Esophagus squamous epithelium (tissue), 5 donors: ENCODE results near the gene LDLRAD3. TPM values are rescaled to one million over a fixed set of nuclear protein-coding genes. Genes with fewer than 3 reads are reported as not detected.
A peak's percentile ranks its signal among the peaks of the same experiment; 100 is the strongest.

ENCODE experiments used
- DNase-seq: peaks from one replicate; lab custom pipeline; 2025; lab: John Stamatoyannopoulos, UW
- H3K27ac ChIP-seq, 4 donors: fragments of 200-600 bp; sonication (generic); one replicate each; pipeline ENCODE4 v1.5.1; 2016 to 2019; ENCODE audit warnings: mild to moderate bottlenecking in 1 of 4
- H3K27me3 ChIP-seq, 4 donors: fragments of 200-600 bp; sonication (generic); 1 replicate in 3 of 4; 2 replicates in 1 of 4; pipeline versions ENCODE4 v1.5.1 to v1.6.0; 2017 to 2021; ENCODE audit warnings: antibody characterized with exemption in 1 of 4
- H3K36me3 ChIP-seq, 3 donors: fragments of 200-600 bp; sonication (generic); one replicate each; pipeline ENCODE4 v1.5.1; 2016 to 2019
- H3K4me1 ChIP-seq, 3 donors: fragments of 200-600 bp; sonication (generic); one replicate each; pipeline ENCODE4 v1.5.1; 2017 to 2019
- H3K4me3 ChIP-seq, 4 donors: fragments of 200-600 bp; sonication (generic); 1 replicate in 3 of 4; 2 replicates in 1 of 4; pipeline ENCODE4 v1.5.1; 2016 to 2019; ENCODE audit warnings: mild to moderate bottlenecking in 2 of 4, moderate library complexity in 1 of 4
- H3K9me3 ChIP-seq, 3 donors: fragments of 200-600 bp; sonication (generic); one replicate each; pipeline ENCODE4 v1.5.1; 2016 to 2019
- POLR2A ChIP-seq, 4 donors: fragments of 450-650 bp; IDR thresholded peaks; one replicate each; pipeline ENCODE4 v1.6.1; 2017; ENCODE audit warnings: antibody characterized with exemption in 4 of 4, mild to moderate bottlenecking in 4 of 4, moderate library complexity in 3 of 4
- WGBS, 2 donors: methylation state at CpG; one replicate each; pipeline ENCODE4 v1.1.5; 2018; 5-methylcytosine and 5-hydroxymethylcytosine counted together
- intact Hi-C: fragments of 100-400 bp; cut with DNase I; formaldehyde crosslinking; loops from one replicate; pipeline ENCODE4 v1.15.0; 2022
- total RNA-seq, 4 donors: library from RNA; depleted of rRNA; stranded (reverse); fragments of >200 nt; gene quantifications; one replicate each; pipeline ENCODE4 v1.1.0, GENCODE V29; 2016
- TF ChIP-seq, protein P1 (sequence below), 6 experiments: fragments of 450-650 bp in 4 of 6; fragments of 200-600 bp in 2 of 6; sonication (generic) in 2 of 6; IDR thresholded peaks; one replicate each; pipeline ENCODE4 v1.5.1; 2016 to 2019; ENCODE audit warnings: antibody characterized with exemption in 6 of 6, mild to moderate bottlenecking in 4 of 6, moderate library complexity in 4 of 6
- donor health status: DM: yes; HTN: yes; CAD: no.

The LDLRAD3 gene
- total RNA-seq, 4 donors from 2014 or later: 5.0 to 16.8 (median 8.2) TPM

DNA sequence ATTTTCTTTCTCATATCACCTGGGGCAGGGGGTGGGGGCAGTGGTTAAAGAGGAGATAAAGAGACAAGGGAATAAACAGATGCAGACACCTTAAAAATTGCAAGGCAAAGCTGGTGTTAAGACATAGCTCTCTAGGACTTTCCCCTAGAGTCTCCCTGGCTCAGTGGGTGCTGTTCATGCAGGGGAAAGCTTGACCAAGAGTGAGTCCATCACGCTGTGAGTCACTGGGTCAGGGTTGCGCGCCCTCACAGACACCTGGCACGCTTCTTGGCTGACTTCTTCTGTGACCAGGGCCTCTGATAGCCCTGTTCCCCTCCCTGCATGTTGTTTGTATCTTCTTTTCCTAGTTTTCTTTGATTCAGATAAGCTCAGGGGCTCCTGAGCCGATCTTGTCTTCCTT is 313.5 kb downstream of the LDLRAD3 start:
- DNase-seq: no peak
- Histone ChIP-seq H3K27ac (no peak overlapping the region), H3K27me3 (peaks cover 0 to 4% (median 0%) of the 10 kb centered on the region in 4 donors), H3K4me1 (no peaks in the 10 kb centered on the region), H3K9me3 (no peaks in the 10 kb centered on the region), H3K4me3 (no peak overlapping the region), H3K36me3 (no peaks in the 10 kb centered on the region)
- TF ChIP-seq, protein P1, sequence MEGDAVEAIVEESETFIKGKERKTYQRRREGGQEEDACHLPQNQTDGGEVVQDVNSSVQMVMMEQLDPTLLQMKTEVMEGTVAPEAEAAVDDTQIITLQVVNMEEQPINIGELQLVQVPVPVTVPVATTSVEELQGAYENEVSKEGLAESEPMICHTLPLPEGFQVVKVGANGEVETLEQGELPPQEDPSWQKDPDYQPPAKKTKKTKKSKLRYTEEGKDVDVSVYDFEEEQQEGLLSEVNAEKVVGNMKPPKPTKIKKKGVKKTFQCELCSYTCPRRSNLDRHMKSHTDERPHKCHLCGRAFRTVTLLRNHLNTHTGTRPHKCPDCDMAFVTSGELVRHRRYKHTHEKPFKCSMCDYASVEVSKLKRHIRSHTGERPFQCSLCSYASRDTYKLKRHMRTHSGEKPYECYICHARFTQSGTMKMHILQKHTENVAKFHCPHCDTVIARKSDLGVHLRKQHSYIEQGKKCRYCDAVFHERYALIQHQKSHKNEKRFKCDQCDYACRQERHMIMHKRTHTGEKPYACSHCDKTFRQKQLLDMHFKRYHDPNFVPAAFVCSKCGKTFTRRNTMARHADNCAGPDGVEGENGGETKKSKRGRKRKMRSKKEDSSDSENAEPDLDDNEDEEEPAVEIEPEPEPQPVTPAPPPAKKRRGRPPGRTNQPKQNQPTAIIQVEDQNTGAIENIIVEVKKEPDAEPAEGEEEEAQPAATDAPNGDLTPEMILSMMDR (IDR thresholded peaks at IDR 0.05): no peak
- TF ChIP-seq POLR2A (IDR thresholded peaks at IDR 0.05): no peak
- intact Hi-C loops: loop anchor here (10.0 kb wide), 1 partner anchor 433 kb away; no protein-coding TSS in a partner anchor
- 76 to 85% methylated on average over 3 to 4 of the region's 5 CpGs for WGBS, 2 donors

DNA sequence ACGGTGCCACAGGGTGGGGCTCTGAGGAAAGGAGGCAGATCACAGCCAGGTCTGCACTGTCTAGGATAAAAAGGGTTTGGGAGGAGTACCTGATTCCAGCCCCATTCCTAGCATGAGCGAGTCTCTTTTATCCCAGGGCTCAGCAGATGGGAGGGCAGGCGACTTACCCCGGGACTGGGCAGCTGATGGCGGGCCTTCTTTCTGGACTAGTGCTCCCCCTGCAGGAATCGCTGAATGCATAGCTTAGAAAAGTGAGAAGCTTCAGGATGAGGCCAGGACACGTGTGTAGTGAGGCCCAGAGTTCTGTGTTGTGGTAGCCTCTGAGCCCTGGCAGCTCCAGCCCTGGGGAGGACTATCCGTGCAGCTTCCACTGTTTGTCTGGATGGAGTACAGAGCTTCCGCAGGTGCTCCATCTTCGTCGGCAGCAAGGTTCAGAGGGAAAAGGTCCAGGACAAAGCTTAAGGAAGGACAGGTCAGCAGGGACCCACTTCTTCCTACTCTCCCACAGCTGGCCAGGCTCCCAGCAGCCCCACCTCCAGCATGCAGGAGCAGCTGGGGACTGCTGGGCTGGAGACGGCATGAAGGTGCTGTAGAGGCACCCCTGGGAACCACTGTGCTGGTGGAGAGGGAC is 315.0 kb downstream of the LDLRAD3 start:
- 29 to 75% methylated on average over 1 to 8 of the region's 12 CpGs for WGBS, 2 donors
- H3K36me3 ChIP-seq: no peaks in the 10 kb centered on the region

DNA sequence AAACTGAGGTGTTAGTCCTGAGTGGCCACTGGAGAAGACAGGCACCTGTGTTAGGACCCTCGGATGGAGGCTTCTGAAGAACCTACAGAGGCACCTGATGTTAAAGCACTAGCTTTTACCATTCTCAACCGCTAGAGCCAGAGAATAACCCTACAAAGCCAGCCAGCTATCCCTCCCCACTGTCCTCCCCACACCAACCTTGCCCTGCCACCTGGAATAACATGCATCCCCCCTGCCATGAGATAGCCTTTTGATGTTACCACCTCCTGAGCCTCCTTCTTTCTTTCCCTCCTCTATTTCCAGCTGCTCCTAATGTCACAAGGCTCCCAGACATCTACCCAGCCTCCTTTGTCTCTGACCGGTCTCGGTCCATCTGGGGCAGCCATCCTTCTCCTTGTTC is 317.2 kb downstream of the LDLRAD3 start:
- whole genome bisulfite sequencing, 2 donors: 94 to 96% methylated on average over 4 of the region's 4 CpGs
- H3K27ac ChIP-seq: no peak overlapping the region
- no peaks in the 10 kb centered on the region for H3K4me1 ChIP-seq
- intact Hi-C loops: no loop called here
- TF ChIP-seq POLR2A (IDR thresholded peaks at IDR 0.05): no peak
- TF ChIP-seq, protein P1 (IDR thresholded peaks at IDR 0.05): no peak
- no peaks in the 10 kb centered on the region for H3K9me3 ChIP-seq
- H3K36me3 ChIP-seq: no peaks in the 10 kb centered on the region
- no peak for DNase-seq
- peaks cover 0 to 4% (median 0%) of the 10 kb centered on the region in 4 donors for H3K27me3 ChIP-seq
- H3K4me3 ChIP-seq: no peak overlapping the region

More for the DNA sequence above, 315.0 kb downstream of the LDLRAD3 start:
- peaks cover 0 to 4% (median 0%) of the 10 kb centered on the region in 4 donors for H3K27me3 ChIP-seq
- no peak overlapping the region for H3K4me3 ChIP-seq
- TF ChIP-seq, protein P1 (IDR thresholded peaks at IDR 0.05): peak in 5 of 6 experiments; percentile 39 to 77 (median 53)
- TF ChIP-seq POLR2A (IDR thresholded peaks at IDR 0.05): no peak
- no peaks in the 10 kb centered on the region for H3K4me1 ChIP-seq
- no peak overlapping the region for H3K27ac ChIP-seq
- intact Hi-C loops: loop anchor here (10.0 kb wide), 1 partner anchor 434 kb away; no protein-coding TSS in a partner anchor
- no peak for DNase-seq
- no peaks in the 10 kb centered on the region for H3K9me3 ChIP-seq

DNA sequence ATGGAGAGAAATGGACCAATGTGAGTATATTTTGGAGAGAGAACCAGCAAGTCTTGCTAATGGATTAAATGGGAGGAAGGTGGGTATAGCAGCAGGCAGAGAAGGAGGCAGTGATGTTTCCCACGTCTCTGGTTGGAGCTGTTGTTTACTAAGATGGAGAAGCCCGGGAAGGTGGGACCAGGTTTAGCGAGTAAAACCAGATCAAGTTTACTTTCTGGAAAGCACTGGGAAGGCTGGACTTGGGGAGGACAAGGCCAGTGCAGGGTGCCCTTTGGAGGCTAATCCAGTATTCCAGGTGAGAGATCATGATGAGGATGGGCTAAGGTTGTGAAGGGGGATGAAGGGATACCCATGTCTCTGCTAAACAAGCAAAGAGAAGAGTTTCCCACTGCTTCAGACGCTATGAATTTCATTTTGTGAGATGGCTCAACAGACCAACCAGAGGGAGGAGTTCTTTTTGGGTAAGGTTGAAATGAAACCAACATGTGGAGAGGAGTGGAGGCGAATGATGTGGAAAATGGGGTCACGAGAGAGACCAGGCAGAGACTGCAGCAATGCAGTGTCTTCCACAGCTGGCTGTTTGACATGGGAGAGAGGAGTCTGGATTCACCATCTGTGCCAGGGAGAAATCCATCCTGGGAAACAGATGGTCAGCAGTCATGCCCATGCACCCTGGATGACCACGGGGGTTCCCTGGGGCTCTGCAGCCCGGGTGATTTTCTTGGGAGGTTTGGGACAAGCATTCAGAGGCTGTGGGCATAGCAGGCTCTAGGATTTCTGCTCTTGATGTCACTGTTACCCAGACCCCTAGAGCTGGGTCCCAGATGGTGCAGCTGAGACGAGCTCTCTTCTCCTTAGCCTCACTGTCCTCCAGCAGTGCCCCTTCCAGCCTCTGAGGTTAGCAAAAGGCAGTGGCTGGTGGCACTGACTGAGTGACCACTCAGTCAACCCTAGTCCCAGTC is 320.4 kb downstream of the LDLRAD3 start:
- TF ChIP-seq, protein P1 (IDR thresholded peaks at IDR 0.05): no peak
- TF ChIP-seq POLR2A (IDR thresholded peaks at IDR 0.05): no peak
- H3K9me3 ChIP-seq: no peaks in the 10 kb centered on the region
- no peak overlapping the region for H3K27ac ChIP-seq
- H3K4me3 ChIP-seq: no peak overlapping the region
- intact Hi-C loops: no loop called here
- no peaks in the 10 kb centered on the region for H3K36me3 ChIP-seq
- no peaks in the 10 kb centered on the region for H3K4me1 ChIP-seq
- DNase-seq: no peak
- H3K27me3 ChIP-seq: no peaks in the 10 kb centered on the region
- WGBS, 2 donors: 68 to 77% methylated on average over 7 to 8 of the region's 9 CpGs
